GM23338 (cell line): ENCODE measurements around the gene FBL.
"Not testable (repeated sequence)": the region's sequence is repeated elsewhere in the genome, so short reads cannot be mapped to it uniquely, and the experiment has no call there.

Experiments used
- CTCF ChIP-seq, 2 experiments: fragments of 200-600 bp in 1 of 2; sonication (generic) in 1 of 2; conservative IDR thresholded peaks; 2 replicates each; pipeline versions ENCODE4 v1.5.1 to v1.6.1; 2016 to 2017; ENCODE audit warnings: antibody characterized with exemption in 2 of 2, low read depth in 2 of 2, mild to moderate bottlenecking in 2 of 2, moderate library complexity in 1 of 2
- EZH2phosphoT487 ChIP-seq: fragments of 200-600 bp; sonication (generic); IDR thresholded peaks from one replicate; pipeline ENCODE4 v1.8.1; 2018; ENCODE audit warnings: antibody characterized with exemption; ENCODE audit not compliant: unreplicated experiment
- POLR2AphosphoS5 ChIP-seq: IDR thresholded peaks from 2 replicates; pipeline ENCODE4 v1.6.1; 2016; ENCODE audit warnings: antibody characterized with exemption, low read depth
- REST ChIP-seq: IDR thresholded peaks from one replicate; pipeline ENCODE4 v1.6.1; 2018; ENCODE audit warnings: antibody characterized with exemption; ENCODE audit not compliant: unreplicated experiment
- ZNF462 ChIP-seq: fragments of 250-450 bp; sonication (Bioruptor Pico); IDR thresholded peaks from 2 replicates; pipeline ENCODE4 v1.5.0; 2020; ENCODE audit warnings: mild to moderate bottlenecking, moderate library complexity

GRCh38 chr19:39893366-39894235 is 47.4 kb upstream of the FBL start:
- TF ChIP-seq CTCF (conservative IDR thresholded peaks at IDR 0.05; ENCODE audit: low read depth in 2 of 2); ZNF462; EZH2phosphoT487; REST; POLR2AphosphoS5: not testable (repeated sequence)
